ENCODE data around the gene PTPN6. TPM values are rescaled to one million over a fixed set of nuclear protein-coding genes. Genes with fewer than 3 reads are reported as not detected.

Gene PTPN6
- total RNA-seq, 2 donors from 2014 or later = 320 to 609 TPM

DNA sequence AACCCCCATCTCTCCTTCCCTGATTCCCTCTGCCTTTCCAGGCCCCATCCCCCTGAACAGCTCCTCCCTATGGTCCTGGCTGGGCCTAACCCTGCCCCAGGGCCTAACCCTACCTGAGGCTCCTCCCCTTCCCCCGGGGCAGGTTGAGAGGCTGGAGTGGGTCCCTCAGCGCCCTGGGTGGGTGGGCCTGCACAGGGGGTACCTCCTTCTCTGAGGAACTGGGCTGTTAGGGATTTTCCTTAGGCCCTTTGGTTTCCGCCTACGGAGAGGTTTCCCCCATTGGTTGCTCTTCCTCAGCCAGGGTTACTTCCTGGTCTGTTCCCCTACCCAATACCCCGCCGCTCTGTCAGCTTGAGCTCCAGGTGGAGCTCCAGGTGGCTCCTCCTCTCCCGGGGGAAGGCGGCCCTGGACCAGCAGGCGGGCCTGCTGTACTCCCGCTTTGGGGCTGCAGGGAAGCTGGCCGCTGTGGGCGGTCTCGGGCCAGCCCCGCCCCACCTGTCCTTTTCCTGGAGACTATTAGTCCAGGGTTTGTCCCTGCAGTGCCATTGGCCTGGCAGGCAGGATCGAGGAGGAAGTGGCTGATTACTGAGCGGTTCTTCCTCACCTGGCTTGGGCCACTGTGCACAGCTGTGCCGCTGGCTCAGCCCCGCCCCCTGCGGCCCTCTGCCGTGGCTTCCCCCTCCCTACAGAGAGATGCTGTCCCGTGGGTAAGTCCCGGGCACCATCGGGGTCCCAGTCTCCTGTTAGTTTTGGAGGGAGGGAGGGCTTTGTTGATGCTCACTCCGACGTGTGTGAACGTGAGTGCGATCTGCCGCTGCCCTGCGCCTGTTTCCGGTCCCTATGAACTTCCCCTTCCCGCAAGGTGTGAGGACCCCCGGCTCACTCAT lies 4.9 kb upstream of the PTPN6 start:
- Mint-ChIP-seq H3K36me3 (peaks cover 19 to 53% of the 10 kb centered on the region in 2 donors), H3K9me3 (no peaks in the 10 kb centered on the region), H3K27ac (peak overlapping the region; percentile 99 to 100)
- ATAC-seq (peak; percentile 41 to 45), DNase-seq (ENCODE audit: low spot score in 2 of 2) (peak; percentile 76 to 92)

- peaks cover 24 to 57% of the 10 kb centered on the region in 2 donors for H3K36me3 Mint-ChIP-seq
- no peak for ATAC-seq
- no peak for DNase-seq (ENCODE audit: low spot score in 2 of 2)
- H3K9me3 Mint-ChIP-seq = no peaks in the 10 kb centered on the region
- peak overlapping the region; percentile 99 to 100 for H3K27ac Mint-ChIP-seq
Observed at GRCh38 chr12:6946920-6947374, 4.2 kb upstream of the PTPN6 start.

DNA sequence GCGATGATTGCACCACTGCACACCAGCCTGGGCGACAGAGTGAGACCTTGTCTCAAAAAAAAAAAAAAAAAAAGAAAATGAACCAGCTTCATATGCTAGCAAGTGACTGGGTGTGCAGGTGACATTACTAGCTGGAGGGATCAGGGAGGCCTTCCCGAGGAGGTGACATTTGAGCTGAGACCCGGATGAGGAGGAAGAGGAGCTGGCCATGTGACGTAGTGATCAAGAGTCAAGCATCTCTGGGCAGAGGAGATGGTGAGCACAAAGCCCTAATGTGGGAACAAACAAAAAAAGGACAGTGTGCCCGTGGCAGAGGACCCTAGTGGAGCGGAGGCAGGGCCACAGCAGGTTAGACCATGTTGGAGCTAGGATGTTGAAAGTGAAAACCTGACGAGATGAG lies 3.5 kb upstream of the PTPN6 start:
- H3K36me3 Mint-ChIP-seq = peaks cover 30 to 64% of the 10 kb centered on the region in 2 donors
- H3K9me3 Mint-ChIP-seq = no peaks in the 10 kb centered on the region
- DNase-seq (ENCODE audit: low spot score in 2 of 2) = no peak
- H3K27ac Mint-ChIP-seq = peak overlapping the region; percentile 86 to 99
- ATAC-seq = no peak

- Mint-ChIP-seq H3K36me3 (peaks cover 45 to 72% of the 10 kb centered on the region in 2 donors), H3K27ac (peak overlapping the region; percentile 80 to 99), H3K9me3 (no peaks in the 10 kb centered on the region)
- ATAC-seq = no peak
- no peak for DNase-seq (ENCODE audit: low spot score in 2 of 2)
Observed at GRCh38 chr12:6948873-6949594, 2.1 kb upstream of the PTPN6 start.

DNA sequence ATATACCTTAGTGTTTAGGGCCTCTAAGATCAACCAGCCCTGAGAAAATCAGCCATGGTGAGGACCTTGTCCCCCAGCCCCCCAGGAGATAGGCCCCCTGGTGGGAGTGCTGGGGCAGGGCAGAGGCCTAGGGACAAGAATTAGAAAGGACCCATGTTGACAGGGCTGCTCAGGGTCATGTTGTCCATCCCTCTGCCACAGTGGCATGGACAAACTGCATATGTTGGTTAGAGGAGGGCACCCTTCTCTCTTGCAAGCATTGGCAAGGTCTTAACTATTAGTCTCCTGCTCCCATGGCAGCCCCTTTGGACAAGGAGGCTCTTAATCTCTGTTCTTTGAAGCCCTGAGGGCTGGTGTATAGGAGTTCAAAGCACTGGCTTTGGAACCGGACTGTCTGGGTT lies 755 bp upstream of the PTPN6 start:
- H3K36me3 Mint-ChIP-seq = peaks cover 58 to 71% of the 10 kb centered on the region in 2 donors
- H3K27ac Mint-ChIP-seq = peak overlapping the region; percentile 93 to 99
- no peak for ATAC-seq
- DNase-seq (ENCODE audit: low spot score in 2 of 2) = no peak
- no peaks in the 10 kb centered on the region for H3K9me3 Mint-ChIP-seq

- ATAC-seq (peak in 1 of 2 donors; percentile 4), DNase-seq (ENCODE audit: low spot score in 2 of 2) (peak in 1 of 2 donors; percentile 68)
- Mint-ChIP-seq H3K36me3 (peaks cover 70% of the 10 kb centered on the region in 2 donors), H3K27ac (peak overlapping the region; percentile 97 to 99), H3K9me3 (no peaks in the 10 kb centered on the region)
Observed at GRCh38 chr12:6951551-6952120, 480 bp downstream of the PTPN6 start.

DNA sequence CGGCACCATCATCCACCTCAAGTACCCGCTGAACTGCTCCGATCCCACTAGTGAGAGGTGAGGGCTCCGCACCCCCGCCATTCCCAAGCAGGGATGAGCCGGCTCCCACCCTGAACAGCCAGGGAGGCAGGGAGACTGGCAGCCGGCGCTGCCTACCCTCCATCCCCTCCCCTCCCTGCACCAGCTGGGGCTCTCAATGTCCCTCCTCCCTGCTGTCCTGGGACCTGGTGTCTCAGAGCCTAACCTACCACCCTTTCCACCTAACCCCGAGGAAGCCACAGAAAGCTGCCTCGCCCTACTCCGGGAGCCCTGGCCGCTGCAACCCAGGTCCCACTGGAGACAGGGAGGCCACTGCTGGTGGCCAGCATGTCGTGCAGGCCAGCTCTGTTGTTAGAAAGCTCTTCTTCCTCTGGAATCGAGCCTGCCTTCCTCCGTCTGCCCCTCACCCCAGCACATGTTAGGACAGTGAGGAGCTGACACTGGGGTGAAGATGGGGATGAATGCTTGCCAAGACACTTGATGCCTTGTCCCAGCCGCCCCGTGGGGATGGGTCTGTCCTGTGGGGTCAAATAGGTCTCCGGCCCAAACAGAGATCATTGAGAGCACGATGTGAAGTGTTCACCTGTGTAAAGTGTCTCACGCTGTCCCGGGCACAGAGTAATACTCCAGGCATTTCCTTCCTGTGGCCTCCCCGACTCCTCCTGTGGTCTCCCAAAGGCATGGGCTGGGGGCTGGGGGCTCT lies 1.1 kb downstream of the PTPN6 start:
- DNase-seq (ENCODE audit: low spot score in 2 of 2) = peak in 1 of 2 donors; percentile 65
- ATAC-seq = peak in 1 of 2 donors; percentile 9
- peak overlapping the region; percentile 97 to 99 for H3K27ac Mint-ChIP-seq
- H3K9me3 Mint-ChIP-seq = no peaks in the 10 kb centered on the region
- H3K36me3 Mint-ChIP-seq = peaks cover 70% of the 10 kb centered on the region in 2 donors

DNA sequence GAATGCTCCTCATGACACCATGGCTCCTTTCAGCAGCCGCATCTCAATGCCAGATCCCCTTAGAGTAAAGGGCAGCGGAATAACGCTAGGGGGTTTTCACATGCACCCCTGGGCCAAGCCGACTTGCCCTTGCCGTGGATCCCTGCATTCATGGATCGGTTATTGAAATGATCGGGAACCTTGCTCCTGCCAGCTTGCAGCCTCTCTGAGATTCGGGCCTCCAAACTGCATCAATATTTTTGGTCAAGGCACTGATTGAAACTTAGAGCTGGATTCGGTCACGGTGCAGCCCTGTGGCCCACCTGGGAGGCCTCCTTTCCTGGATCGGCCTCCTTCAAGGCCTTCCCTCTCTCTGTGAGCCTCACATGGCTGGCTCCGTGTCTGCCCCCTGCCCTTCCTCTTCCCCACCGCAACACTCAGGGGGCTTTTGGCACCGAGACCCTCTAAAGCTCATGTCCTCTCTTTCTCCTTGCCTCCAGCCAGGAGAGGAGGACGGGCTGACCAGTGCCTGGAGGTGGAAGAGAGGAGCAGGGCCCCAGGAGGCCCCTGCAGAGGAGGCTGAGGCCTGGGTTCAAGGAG lies 1.8 kb downstream of the PTPN6 start:
- Mint-ChIP-seq H3K36me3 (peaks cover 69% of the 10 kb centered on the region in 2 donors), H3K9me3 (no peaks in the 10 kb centered on the region)
- no peak for DNase-seq (ENCODE audit: low spot score in 2 of 2)

DNA sequence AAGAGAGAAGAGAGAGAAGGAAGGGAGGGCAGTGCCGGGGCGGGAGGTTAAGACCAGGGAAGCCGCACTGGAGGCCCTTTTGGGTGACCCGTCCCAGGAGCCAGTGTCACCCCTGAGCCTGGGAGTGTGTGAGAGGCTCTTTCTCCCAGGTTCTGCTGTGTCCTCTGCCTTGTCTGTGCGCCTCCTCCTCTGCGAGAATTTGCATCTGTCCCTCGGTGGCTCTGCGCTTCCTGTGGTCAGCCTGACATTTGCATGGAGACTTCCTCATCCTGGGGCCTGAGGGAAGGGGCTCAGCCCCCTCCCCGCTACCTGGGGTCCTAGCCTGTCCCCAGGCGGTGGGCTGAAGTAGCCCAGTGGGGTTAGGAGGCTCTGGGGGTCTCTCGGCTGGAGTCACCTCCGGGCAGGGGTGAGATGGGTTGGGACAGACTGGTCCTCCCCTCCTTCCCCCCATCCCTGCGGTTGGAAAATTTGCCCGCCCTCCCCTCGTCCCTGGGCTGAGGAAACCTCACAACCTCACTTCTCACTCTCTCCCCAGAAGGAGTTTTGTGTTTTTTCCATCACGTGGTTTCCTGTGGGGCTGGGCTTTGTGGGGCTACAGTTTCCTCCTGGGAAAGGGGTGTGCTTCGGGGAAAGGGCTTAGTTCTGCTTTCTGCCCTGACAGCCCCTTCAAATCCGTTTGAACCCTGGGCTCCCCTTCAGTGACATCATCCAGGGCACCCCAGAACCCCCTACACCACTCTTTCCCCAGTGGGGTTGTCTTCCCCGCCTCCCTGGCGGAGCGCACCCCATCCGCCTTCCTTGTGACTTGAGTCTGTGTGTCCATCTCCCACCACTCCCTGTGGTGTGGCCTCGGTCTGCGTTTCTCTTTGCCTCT lies 2.5 kb downstream of the PTPN6 start:
- ATAC-seq = peak; percentile 55
- H3K9me3 Mint-ChIP-seq = no peaks in the 10 kb centered on the region
- peaks cover 71 to 77% of the 10 kb centered on the region in 2 donors for H3K36me3 Mint-ChIP-seq
- peak; percentile 67 to 92 for DNase-seq (ENCODE audit: low spot score in 2 of 2)
- H3K27ac Mint-ChIP-seq = peak overlapping the region; percentile 97 to 99

More for the DNA sequence above, 1.8 kb downstream of the PTPN6 start:
- ATAC-seq = no peak
- H3K27ac Mint-ChIP-seq = peak overlapping the region; percentile 97 to 99

DNA sequence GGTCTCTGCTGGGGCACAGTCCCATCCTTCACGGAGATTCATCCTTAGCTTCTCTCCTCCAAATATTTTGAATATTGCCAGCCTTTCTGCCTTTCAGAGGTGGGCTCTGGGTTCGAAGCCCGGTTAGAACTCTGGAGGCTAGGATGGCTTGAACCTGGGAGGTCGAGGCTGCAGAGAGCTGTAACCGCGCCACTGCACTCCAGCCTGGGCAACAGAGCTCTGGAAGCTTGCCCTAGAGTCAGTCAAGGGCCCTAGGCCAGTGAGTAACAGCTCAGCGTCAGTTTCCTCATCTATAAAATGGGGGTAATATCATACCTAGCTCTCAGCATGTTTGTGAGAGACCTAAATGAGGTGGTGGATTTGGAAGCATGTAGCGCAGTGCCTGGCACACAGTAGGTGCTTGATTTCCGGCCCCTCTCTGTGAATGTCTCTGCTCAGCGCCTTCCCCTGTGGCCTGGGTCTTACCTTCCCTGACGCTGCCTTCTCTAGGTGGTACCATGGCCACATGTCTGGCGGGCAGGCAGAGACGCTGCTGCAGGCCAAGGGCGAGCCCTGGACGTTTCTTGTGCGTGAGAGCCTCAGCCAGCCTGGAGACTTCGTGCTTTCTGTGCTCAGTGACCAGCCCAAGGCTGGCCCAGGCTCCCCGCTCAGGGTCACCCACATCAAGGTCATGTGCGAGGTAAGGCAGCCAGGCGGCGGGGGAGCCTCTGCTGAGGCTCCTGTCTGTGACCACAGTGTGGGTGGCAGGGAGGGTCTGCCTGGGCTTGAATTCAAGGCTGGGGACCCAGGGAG lies 3.4 kb downstream of the PTPN6 start:
- Mint-ChIP-seq H3K36me3 (peaks cover 79 to 81% of the 10 kb centered on the region in 2 donors), H3K9me3 (no peaks in the 10 kb centered on the region)
- ATAC-seq = no peak

DNA sequence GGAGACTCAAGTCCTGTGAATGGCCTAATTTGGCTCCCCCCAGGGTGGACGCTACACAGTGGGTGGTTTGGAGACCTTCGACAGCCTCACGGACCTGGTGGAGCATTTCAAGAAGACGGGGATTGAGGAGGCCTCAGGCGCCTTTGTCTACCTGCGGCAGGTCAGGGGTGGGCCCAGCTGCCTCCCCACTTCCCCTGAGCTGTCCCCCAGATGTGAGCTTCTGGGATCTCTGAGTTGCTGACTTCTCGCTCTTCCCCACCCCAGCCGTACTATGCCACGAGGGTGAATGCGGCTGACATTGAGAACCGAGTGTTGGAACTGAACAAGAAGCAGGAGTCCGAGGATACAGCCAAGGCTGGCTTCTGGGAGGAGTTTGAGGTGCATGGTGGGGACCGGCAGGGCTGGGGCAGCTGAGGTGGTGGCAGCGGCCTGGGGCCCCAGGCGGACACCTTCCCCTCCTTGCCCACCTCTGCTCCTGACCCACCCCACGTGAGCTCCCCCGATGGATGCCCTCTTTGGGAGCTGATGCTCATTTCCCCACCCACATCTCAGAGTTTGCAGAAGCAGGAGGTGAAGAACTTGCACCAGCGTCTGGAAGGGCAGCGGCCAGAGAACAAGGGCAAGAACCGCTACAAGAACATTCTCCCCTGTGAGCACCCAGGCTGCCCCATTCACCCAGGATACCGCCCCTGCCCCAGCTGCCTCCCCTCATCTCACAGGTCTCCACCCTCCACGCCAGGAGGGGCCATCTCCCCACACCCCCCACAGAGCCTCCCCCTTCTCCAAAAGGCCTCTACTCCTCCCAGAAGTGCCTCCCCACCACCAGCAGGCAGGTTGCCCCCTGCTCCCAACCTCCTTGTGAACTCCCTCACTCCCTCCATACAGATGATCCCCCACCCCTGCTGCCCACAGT lies 4.2 kb downstream of the PTPN6 start:
- Mint-ChIP-seq H3K9me3 (no peaks in the 10 kb centered on the region), H3K36me3 (peaks cover 80 to 84% of the 10 kb centered on the region in 2 donors), H3K27ac (peak overlapping the region; percentile 97 to 99)
- DNase-seq (ENCODE audit: low spot score in 2 of 2) (no peak), ATAC-seq (no peak)

More for the DNA sequence above, 3.4 kb downstream of the PTPN6 start:
- peak overlapping the region; percentile 97 to 99 for H3K27ac Mint-ChIP-seq
- DNase-seq (ENCODE audit: low spot score in 2 of 2) = no peak

DNA sequence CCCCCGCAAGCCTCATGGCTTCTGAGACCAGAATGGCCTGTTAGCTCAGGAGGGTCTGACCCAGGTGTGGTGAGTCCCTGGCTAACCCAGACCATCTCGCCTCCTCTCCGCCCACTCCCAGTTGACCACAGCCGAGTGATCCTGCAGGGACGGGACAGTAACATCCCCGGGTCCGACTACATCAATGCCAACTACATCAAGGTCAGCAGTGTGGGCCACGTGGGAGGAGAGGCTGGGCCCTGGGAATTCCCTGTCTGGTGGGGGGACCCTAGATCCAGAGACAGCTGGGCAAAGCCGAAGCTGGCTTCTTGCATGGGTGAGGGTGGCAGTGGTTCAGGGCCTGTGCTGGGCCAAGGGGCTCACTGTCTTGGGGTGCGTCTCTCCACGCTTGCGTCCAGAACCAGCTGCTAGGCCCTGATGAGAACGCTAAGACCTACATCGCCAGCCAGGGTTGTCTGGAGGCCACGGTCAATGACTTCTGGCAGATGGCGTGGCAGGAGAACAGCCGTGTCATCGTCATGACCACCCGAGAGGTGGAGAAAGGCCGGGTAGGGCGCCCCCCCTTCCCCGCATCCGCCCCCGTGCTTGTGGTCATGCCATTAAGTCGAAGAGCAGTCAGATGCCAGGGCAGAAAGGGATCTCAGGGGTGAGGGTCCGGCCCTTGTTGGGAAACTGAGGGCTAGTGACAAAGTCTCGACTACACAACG lies 5.0 kb downstream of the PTPN6 start:
- ATAC-seq (no peak), DNase-seq (ENCODE audit: low spot score in 2 of 2) (peak in 1 of 2 donors; percentile 64)
- Mint-ChIP-seq H3K36me3 (peaks cover 79 to 83% of the 10 kb centered on the region in 2 donors), H3K27ac (peak overlapping the region; percentile 97 to 99), H3K9me3 (no peaks in the 10 kb centered on the region)

- DNase-seq (ENCODE audit: low spot score in 2 of 2) (no peak), ATAC-seq (no peak)
- Mint-ChIP-seq H3K9me3 (no peaks in the 10 kb centered on the region), H3K36me3 (peaks cover 78 to 82% of the 10 kb centered on the region in 2 donors), H3K27ac (peak overlapping the region; percentile 96 to 99)
Observed at GRCh38 chr12:6957151-6957701, 6.1 kb downstream of the PTPN6 start.

Measured in activated naive CD4-positive, alpha-beta T cell treated with anti-CD3 and anti-CD28 coated beads, Interleukin-2, amount 50 U/mL, for 72 hours (primary cell).